GM18508 (cell line): Measurements from ENCODE around the gene BRF1.

Experiments
- ATAC-seq: cut with Tn5 transposase; IDR thresholded peaks from one replicate; pipeline ENCODE4 v1.9.1; 2021; ENCODE audit warnings: moderate number of reproducible peaks; ENCODE audit not compliant: insufficient read depth, unreplicated experiment

The BRF1 gene

DNA sequence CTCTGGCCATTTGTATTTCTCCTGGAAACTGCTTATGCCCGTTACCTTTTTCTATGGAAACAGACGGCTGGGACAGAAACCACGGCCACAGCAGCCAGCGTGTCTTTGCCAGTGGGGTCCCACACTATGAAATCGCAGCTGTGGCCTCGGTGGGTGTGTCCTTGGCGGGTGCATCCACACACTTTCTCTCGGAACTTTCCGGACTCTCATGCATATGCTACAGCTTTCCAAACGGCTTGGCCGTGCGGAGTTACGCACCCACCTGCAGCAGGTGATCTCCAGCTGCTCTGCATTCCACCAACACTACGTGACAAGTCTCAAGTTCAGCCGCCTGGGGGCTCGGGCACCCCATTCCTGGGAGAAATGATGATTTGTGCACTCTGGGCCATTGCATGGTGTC, 53.8 kb downstream of the BRF1 start:
- ATAC-seq: no peak

DNA sequence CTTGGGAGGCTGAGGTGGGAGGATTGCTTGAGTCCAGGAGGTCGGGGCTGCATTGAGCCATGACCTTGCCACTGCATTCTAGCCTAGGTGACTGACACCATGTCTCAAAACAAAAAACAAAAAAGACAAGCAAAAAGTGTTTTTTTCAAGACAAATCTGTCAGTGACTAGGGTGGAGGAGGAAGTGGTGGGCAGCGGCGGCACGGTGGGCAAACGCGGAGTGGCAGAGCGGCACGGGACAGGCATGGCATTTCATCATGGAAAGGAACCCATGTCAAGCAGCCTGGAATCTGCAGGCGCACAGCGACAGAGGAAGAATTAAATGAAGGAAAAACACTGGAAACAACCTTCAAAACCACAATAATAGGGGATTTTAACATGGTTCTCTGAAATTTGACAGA, 56.5 kb downstream of the BRF1 start:
- no peak for ATAC-seq

DNA sequence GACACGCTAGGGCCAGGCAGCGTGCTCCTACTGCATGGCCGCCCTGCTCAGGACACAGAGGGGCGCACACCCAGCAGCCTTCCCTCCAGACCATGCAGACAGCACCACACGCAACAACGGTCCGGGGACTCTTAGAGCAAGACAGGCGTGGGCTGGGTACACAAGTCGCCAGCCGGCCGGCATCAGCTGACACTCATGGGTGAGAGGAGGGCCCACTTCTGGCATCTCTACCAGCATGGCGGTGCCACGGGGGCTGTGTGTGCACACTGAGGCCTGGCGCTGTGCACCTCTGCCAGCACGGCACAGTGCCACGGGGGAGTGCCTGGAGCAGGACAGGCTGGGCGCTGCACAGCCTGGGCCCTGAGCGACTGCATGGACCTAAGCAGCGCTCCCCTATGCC, 59.2 kb downstream of the BRF1 start:
- ATAC-seq: no peak

DNA sequence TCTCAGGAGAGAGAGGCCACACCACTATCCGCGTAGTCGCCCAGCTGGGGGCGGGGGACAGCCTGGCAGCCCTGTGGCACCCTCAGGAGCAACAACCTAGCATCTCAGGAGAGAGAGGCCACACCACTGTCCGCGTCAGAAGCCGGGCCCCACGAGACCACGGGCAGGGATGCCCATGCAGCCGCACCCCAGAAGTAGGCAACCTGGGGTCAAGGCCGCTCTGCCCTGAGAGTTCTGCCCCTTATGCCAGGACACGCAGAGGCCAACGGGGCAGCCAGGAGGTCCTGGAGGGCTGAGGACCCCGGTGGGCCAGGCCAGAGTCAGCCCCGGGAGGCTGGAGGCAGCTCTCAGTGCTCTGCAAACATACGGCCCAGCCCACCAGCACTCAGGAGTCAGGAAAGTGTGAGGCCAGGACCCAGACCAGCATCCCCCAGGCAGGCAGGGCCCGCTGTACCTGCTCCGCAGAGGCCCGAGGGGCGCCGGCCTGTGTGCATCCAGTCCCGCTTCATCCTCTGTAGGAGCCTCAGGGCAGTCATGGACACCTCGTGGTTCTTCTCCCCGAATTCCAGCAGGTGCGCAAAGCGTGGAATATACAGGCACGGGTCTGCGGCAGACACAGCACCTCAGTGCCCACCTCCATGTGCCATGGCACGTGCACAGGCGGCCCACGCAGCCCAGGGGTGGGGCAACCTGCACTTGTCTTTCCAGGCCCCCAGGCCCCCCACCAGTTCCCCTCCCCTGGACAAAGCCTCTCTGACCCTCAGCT, 59.8 kb downstream of the BRF1 start:
- no peak for ATAC-seq

DNA sequence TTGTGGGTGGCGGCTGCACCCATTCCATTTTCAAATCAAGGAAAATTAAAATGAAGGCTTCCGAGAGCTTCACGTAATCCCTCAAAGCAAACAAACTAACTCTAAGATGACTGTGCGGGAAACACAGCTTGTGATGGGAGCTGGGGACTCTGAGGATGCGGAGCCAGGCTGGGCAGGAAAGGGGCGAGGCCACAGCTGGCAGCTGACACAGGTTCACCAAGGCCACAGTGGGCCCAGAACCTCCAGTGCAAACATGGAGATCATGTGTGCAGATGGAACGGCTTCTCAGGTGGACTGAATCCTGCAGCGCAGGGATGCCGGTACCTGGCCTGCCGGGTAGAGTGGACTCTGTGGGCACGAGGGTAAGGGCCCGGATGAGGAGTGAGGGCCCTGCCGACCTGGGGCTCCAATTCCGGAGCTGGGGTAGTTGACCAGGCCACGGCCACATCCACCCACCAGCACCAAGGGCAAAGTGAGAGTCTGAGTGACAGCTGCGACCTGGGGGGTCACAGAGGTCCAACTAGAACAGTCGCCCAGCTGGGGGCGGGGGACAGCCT, 71.6 kb downstream of the BRF1 start:
- ATAC-seq: no peak

DNA sequence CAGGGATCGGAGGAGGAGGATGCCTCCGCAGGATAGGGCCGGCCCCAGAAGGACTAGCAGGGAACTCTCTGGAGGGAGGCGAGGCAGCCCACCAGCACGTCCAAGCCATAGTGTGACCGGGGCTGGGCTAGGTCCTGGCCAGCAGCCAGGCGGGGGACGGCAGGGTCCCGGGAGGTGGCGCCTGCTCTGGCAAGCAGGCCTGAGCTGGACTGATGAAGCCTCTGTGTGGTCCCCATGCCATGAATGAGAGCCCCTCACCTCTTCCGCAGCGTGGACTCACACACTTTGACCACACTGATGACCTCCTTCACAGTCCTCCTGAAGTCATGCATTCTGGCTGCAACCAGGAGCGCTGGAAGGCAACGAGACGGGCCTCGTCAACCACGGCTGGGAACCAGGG, 72.2 kb downstream of the BRF1 start:
- no peak for ATAC-seq

- no peak for ATAC-seq
Measured at GRCh38 chr14:105227346-105227745, 73.5 kb downstream of the BRF1 start.

DNA sequence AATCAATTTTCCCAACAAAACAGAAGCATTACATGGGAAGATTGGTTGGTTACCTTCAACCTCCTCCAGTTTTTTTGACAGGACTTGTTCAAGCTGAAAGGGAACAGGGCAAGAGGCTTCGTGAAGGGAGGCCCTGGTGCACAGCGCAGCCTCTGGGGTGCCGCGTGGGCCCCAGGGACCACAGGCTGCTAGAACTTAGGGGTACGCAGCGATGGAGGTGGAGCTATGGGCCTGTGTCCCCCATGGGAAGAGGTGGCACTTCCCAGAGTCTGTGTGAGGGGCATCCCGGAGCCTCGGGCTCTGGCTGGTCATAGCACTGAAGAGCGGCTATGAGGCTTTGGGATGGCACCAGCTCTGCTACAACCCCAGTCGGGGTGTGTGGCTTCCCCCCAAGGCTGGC, 74.6 kb downstream of the BRF1 start:
- no peak for ATAC-seq

GRCh38 chr14:105224845-105225570, 75.8 kb downstream of the BRF1 start:
- no peak for ATAC-seq

DNA sequence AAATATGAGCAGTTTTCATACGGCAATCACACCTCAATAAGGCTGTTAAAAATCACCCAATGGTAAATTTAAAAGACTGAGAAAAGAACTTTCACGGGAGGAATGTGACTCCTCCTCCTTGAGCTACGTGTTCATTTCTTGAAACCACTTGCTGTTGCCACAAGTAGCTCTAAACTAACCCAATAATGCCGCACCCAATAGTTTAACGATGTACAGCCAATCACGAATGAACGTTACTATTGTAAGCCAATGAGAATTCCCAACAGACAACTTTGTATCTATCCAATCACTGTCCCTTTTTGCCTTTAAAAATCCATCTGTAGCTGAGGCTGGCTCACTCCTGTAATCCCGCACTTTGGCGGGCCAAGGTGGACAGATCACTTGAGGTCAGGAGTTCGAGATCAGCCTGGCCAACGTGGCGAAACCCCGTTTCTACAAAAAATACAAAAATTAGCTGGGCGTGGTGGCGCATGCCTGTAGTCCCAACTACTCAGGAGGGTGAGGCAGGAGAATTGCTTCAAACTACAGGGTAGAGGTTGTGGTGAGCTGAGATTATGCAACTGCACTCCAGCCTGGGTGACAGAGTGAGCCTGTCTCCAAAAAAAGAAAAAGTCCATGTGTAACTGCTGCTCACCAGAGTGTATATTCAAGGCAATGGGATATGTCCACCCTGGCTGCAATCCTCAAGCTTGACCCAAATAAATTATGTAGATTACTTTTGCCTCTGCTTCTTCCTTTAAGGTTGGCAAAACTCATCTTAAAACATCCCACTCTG, 76.8 kb downstream of the BRF1 start:
- no peak for ATAC-seq

DNA sequence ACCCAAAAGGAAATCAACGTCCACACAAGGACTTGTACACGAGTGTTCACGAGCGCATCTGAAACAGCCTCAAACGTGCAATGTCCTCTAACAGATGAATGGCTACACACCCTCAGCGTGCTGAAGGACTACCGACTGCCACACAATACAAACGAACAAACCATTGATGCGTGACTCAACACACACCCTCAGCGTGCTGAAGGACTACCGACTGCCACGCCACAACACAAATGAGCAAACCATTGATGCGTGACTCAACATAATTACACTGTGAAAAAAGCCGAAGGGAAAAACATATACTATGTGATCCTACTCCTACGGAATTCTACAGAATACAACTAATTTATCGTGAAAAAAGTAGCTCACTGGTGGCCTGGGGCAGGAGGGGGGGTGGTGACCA, 77.5 kb downstream of the BRF1 start:
- ATAC-seq: no peak

- no peak for ATAC-seq
Measured at GRCh38 chr14:105221598-105222178, 79.1 kb downstream of the BRF1 start.

DNA sequence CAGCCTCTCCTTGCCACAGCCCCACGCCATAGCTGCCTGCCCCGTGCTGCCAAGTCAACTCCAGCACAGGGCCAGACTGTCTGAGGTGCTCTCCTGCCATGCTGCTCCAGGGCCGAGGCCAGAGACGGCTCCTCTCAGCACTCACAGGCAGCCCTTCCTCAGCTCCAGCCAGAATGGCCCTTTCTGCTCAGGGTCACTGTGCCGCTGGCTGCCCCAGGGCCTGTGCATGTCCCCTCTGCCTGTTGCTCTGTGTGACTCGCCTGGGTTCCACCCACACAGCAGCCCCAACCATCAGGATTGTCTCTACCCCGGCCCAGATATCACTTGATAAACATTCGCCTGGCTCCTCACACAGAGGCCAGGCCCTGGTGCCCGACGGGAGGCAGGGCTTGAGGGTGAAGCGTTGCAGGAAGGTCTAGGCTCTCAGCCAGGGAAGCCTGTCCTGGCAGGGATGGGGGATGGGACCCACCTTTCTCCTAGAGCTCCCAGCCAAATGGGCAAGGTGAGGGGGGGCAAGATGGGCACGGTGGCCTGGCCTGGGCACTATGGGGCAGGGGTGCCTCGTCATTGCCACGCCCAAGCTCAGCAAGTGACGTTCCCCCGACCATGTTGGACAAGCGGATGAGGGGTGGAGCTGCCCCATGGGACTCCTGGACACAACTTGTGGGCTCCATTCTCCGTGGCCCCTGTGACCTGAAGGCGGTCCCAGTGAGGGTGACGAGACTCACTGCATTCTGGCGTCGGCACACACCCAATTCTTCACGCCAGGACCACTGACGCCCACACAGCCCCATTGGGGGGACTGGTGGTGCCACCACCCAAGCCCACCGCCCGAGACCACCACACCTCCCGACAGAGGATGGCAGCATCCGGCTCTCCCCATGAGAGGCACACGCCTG, 79.9 kb downstream of the BRF1 start:
- ATAC-seq: no peak

GRCh38 chr14:105219753-105220152, 81.0 kb downstream of the BRF1 start:
- no peak for ATAC-seq

- no peak for ATAC-seq
Measured at GRCh38 chr14:105219043-105219612, 81.7 kb downstream of the BRF1 start.

DNA sequence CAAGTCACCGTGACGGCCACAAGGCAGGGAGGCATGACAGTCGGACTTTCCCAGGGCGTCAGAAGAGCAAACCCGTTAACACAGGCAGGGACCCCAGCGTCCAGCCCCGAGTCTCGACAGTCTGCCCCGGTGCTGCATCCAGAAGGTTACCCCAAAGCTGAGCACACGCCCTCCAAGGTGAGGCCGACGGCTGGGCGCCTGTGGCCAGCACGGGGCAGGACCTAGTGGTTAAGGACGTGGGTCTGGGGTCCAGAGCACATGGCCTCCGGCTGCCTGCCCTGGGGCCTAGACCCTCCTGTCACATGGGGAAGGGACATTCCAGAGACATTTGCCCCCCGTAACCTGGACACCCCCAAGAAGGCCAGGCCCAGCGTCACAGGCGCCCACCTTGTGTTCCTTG, 82.2 kb downstream of the BRF1 start:
- ATAC-seq: no peak

GRCh38 chr14:105217774-105218173, 83.0 kb downstream of the BRF1 start:
- ATAC-seq: no peak

GRCh38 chr14:105216490-105217247, 84.1 kb downstream of the BRF1 start:
- ATAC-seq: no peak

DNA sequence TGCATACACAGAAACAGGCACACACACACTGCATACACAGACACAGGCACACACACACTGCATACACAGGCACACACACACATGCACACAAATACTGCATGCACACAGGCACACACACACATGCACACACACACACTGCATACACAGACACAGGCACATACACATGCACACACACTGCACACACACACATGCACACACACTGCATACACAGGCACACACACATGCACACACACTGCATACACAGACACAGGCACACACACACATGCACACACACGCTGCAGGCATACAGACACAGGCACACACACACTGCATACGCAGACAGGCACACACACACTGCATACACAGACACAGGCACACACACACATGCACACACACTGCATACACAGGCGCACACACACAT, 85.2 kb downstream of the BRF1 start:
- no peak for ATAC-seq
